Measurements from ENCODE around the gene BMP8A.

The BMP8A gene

DNA sequence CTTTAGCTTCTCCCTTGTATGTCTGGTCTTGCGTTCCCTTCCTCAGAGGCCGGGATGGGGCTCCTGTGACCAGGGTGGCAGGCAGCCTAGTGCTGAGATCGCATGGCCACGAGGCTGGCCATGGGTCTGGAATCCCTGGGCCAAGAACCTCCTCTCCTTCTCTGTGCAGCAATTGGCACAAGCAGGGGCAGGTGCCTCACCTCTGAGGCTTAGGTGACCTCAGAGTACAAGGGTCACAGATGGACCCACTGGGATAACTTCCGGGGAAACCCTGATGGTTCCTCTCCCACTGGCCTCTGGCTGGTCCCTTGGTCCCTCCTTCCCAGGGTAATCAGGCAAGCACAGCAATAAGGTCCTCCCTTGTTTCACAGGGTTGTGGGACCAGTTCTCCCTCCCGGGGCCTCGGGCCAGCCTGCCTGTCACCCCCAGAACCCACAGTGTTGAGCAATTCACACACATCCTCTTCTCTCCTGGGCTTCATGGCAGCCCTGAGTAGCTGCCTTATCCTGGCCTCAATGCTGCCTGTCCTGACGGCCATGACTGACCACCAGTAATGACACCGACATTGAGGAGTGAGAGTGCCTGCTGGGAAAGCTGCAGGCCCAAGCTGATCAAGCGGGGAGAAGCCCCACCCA is 38.6 kb downstream of the BMP8A start:
- DNase-seq, result no peak

DNA sequence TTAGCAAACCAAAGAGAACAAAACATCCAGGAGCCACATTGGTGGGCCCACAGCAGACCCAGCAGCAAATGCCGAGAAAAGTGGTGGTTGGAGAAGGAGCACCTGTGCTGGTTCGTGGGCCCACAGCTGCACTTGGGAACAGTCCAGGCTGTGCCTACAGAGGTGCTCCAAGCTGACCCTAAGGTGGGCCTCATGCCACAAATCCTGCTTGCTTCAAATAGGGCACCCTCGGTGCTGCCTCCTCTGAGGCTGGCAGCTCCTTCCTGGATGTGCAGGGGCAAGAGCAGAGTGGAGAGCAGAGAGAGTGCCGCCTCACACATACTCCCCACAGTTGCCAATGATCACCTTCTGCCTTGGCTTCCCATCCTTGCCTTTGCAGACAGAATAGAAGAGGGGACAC is 40.1 kb downstream of the BMP8A start:
- DNase-seq, result no peak

DNA sequence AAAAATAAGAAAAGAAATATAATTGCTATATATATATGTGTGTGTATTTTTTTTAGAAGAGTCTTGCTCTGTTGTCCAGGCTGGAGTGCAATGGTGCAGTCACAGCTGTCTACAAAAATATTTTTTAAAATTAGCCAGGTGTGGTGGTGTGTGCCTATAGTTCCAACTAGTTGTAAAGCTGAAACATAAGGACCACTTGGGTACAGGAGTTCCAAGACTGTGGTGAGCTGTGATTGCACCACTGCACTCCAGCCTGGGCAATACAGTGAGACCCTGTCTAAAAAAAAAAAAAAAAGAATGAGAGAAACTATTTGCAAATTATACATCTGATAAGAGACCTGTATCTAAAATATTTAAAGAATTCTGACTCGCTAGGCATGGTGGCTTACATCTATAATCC is 42.0 kb downstream of the BMP8A start:
- no peak for DNase-seq

DNA sequence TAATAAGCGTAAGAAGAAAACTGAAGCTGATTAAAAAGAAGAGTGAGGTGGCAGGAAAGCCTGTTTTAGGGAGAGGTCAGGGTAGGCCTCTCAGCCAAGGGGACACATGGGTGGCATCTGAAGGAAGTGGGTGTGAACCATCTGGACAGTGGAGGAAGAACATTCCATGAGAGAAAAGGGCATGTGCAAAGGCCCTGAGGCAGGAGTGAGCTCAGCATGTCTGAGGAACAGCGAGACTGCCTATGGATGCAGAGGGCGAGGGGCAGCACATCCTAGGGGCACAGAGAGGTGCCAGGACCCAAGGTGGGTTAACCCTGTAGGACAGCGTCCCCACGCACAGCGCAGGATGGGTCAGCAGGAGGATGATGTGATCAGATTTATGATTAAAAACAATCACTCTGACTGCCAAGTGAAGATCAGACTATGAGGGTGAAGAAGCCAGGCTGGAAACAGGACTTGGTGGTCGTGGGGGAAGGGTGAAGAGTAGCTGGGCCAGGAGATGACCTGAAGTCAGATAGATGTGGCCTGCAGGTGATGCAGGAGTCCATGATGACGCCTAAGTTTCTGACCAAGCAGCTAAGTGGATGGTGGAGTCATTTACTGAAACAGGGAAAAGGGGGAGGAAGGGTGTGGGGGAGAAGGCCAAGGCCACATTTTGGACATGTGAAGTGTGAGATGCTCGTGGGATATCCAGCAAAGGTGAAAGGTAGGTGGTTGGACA is 47.3 kb downstream of the BMP8A start:
- no peak for DNase-seq

DNA sequence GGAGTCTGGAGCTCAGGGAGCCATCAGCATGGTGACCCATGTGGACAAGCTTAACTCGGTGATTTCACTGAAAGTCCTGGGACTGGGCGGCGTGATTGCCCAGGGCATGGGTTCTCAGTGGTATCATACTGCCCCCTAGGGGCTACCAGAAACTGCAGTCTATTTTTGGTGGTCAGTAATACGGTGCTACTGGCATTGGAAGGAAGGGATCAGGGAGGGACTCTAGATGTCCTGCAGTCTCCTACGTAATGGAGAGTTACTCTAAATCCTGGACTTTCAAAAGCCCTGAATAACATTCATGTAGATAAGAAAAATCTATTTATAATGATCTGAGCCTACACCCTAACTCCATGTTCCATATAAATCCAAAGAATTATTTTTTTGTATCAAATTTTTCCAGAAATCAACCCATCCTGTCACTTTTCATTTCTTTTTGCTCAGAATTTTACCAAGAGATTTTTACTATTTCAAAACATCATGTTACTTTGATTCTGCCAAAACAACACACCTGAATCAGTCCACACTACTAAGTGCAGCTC is 47.9 kb downstream of the BMP8A start:
- DNase-seq, result peak; percentile 53

DNA sequence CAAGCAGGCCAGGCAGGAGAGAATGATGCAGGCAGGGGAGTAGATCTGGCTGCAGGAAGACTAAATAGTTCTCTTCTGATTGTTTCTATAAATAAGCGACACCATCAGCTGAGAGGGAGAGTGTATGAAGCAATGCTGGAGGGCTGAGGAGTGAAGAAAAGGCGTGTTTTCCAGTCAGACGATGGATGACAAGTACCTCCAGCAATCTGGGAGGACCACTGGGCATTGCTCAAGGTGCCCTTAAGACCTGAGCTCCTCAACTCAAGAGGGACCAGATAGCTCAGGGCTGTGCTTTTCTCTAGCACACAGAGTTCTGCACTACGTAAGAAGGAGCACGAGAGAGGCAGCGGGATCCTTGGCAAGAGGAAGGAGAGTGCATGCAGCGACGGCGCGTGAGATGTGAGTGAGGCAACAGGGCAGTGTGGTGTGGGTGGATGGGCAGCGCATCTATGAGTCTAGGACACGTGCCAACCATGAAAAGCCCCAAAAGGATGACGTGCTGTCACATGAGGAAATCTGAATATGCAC is 49.1 kb downstream of the BMP8A start:
- peak; percentile 79 for DNase-seq

DNA sequence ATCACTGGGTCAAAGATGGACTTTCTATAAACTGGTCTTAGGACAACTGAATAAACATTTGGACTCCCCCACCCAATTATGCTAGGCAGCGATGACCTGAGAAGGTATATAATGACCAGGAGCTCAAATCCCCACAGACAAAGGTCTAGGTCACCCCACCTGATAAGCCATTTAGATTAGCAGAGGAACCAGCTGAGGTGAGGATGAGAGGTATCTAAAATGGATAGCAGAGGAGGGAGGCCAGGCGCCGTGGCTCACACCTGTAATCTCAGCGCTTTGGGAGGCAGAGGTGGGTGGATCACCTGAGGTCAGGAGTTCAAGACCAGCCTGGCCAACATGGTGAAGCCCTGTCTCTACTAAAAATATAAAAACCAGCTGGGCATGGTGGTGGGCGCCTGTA is 51.5 kb downstream of the BMP8A start:
- no peak for DNase-seq

DNA sequence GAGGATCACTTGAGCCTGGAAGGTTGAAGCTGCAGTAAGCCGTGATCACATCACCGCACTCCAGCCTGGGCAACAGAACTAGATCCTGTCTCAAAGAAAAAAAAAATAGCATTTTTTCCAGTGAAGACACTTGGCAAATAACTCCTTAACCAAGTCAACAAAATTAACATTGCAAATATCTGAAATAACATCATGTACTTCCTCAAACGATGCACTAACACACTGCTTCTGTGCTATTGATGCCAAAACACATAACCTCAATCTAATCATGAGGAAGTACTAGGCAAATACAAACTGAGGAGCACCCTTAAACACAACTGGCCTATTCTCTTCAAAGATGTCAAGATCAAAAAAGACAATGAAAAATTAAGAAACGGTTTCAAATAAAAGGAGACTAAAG is 52.9 kb downstream of the BMP8A start:
- no peak for DNase-seq

DNA sequence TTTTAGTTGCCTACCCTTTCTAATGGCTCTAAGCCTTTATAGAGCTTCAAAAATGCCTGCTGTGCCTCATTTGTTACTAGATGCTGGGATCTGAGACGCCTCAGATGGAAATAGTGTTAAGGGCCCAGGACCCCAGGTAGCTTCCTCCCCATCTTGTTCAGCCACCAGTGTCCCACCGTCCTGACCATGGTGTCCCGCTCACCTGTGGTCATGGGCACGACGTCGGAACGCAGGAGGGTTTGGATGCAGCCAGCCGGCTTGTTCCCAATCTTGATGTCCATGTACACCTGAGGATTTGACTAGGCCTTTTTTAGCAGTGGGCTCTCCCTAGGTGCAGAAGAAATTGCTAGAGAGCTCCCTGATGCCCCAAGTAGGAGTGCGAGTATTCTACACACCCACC is 54.1 kb downstream of the BMP8A start:
- DNase-seq, result no peak

DNA sequence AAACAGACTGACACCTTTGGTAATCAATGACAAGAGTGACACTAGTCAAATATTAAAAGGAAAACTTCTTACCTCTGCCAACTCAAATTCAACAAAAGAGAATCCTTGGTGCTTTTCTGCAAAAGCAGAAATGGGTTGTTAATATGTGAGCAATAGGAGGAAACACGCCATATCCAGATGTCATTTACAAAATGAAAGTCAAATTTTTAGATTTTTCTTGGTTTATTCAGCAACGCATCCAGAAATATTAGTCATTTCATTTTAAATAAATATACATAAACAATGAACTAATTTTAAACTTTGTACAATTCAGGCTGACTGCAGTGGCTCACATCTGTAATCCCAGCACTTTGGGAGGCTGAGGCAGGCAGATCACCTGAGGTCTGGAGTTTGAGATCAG is 62.8 kb downstream of the BMP8A start:
- DNase-seq, result no peak

DNA sequence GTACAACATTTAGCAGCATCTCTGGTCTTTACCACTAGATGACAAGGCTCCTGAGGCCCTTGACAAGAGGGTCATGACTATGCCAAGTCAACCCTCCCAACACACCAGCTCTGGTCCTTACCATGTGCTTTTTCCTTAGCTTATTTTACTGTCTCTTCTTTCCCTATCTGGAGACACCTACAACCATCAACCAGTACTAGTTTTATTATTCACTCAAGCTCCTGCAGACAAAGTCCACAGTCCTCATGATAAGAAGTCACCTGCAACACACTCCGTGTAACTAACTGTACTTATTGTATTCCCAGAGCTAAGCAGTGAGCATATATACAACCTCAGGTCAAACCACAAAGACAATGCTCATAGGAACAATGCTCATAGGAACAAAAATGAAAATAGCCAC is 69.8 kb downstream of the BMP8A start:
- no peak for DNase-seq

DNA sequence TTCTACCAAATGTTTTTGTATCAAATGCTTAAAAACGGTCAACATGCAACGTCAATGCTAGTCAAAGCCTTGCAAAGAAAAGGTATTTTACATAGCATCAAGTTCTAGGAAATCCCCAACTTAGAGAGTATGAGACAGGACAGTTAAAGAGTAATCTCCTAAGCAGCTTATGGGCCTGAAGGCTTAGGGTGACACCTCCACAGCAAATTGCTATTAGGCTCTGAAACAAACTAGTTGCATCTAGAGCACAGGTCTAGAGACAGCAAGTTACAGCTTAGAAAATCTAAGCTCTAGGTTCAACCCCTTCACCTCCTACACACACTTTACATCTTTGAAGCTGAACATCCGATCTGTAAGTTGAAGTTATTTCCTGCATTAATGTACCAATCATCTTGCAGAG is 71.5 kb downstream of the BMP8A start:
- DNase-seq, result no peak

DNA sequence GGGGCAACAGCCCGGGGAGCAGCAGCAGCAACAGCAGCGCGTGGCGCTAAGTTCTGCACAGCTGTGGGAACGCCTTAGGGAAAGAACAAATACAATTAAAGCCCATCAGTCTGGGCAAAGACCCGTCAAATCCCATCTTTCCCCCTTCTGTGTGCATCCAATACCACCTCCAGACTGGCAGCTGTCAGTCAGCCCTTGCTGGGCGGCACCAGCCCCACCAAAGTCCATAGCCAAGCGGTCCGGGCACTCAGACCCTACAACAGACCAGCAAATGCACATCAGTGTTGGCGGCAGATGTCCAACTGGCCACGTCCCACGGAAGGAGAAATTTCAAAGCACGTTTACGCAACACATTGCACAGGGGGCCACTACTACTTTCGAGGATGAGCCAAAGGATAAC is 72.2 kb downstream of the BMP8A start:
- DNase-seq, result no peak

DNA sequence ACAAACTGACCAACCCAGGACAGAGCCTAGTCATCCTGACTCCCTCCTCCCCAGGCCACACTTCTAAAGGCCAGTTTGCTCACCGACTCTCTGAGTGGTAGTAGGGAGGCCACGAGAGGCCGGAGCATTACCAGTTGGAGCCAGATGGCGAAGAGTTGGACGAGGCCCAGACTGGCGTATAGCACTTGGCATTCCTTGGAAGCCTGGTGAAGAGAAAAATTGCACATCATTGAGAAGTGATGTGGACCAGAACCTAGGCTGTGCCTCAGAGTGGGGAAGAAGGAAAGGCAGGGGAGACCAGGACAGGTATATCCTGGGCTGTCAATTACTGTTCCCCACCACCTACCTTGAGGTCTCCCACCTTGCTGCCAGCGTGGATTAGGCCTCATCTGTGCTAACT is 72.9 kb downstream of the BMP8A start:
- DNase-seq, result no peak

DNA sequence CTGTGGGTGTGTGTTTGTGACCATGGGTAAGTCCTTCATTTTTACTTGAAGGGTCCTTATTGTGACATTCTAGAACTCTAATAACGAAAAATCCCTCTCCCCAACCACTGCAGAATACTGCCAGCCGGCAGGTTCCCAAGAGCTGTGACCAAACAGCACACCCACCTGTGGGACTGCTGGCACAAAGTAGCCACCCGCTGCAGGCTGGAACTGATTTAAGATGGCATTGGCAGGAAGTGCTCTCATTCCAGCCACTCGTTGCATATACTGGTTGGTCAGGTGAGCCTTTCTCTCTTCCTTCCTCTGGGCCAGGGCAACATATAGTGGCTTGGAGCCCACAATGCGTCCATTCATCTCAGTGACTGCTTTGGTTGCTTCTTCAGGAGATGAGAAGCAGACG is 73.5 kb downstream of the BMP8A start:
- DNase-seq, result no peak

DNA sequence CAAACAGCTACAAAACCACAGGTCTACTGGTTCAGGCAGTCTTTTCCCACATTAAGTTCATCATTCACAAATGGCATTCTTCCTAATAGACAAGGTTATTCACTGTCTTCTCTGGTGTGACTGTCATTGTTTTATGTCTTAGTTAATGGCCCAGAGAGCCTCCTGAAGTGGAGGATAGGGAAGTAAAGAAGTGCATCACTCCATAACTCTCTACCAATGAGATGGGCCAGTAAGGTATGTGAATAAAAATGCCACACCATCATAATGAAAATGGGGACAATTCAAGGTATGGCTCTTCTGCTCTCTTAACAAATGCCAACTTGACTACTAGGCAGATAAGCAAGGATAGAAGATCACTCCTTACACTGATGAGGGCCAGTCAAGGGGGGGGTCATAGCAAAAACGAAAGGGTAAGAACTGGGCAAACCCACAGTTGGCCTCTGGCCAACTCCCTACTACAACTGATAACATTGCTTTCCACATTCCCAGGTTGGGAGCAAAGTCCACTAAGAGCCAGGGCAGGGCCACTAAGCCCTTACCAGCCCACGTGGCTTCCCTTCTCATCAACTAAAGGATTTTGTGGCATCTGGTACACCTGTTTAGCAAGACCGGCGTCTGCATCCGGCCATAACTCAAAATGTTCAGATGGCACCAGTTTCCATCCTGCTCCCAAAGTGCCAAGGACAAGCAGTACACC is 75.2 kb downstream of the BMP8A start:
- no peak for DNase-seq

DNA sequence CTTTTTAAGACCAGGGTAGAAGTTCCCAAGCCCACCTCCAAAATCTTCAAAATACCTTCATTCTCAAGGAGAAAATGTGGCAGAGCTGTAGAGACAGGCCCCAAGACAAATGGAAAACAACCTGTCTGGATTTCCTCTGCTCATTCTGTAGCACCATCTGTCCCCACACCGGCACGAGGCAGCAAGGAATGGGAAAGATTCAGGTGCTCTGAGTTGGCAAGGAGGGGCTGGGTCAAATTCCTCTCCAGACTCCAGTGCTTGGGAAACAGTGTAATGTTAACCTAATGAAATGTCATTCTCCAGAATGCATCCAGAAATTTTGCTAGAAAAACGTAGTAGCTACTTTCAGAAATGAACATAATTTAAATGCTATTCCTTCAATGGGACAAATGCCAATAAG is 75.9 kb downstream of the BMP8A start:
- DNase-seq, result no peak

DNA sequence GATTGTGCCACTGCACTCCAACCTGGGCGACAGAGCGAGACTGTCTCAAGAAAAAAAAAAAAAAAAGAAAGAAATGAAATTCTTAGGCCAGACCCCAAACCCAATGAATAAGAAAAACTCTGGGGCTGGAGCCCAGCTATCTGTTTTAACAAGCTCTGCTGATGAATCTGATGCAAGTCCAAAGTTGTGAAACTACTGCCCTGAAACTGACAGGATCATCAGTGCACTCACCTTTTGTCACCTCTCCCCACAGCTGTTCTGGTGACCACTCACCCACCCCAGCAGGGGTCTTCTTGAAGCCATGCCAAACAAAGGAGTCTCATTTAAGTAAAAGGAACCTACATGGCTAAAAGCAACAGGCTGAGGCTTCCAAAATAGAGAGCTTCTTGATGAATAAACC is 76.8 kb downstream of the BMP8A start:
- DNase-seq, result no peak

DNA sequence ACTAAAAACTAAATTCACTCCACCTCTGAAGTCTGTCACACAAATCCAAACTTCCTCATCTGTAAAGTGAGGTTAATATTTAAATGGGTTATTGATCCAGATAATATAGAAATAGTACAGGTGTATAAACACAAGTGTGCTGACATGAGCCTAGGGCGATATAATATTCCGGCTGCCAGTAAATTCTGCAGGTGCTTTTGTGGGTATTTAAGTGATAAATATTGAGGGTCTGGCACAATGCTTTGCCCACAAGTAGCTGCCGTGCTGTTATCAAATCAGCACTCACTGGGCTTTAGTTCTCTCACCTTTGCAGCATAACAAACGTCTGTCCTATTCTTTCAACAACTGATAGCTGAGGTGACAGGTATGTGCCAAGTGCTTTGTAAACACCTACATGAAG is 77.6 kb downstream of the BMP8A start:
- DNase-seq, result no peak

DNA sequence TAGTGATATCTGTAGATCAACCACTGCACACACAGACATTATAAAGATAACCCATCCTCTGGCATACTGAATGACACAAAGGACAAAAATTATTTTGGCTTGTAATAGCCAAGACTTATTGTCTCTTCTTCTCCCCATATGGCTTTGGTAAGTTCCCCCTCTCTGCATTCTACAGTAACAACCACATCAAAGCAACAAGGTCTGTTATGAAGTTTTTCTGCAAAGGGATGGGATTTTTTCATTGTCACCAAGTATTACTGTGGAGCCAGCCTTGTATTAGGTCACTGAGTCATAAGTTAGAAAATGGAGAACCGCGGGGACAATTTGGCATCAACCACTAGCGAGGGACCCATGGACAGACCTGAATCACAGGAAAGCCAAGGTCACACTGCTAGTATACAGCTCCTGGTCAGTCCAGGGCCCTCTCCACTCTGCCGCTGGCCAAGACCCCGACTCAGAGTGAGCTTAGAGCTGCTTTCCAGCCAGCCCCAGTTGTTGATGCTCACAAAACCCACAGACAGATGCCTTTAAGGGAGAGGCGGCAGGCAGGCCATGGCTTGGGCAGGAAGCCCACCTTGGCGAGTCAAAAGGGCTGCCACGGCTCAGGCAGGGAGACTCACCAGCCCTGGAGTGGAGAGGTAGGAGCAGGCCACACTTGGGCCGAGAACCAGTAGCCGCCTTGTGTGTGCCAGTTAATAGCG is 79.2 kb downstream of the BMP8A start:
- DNase-seq, result no peak

DNA sequence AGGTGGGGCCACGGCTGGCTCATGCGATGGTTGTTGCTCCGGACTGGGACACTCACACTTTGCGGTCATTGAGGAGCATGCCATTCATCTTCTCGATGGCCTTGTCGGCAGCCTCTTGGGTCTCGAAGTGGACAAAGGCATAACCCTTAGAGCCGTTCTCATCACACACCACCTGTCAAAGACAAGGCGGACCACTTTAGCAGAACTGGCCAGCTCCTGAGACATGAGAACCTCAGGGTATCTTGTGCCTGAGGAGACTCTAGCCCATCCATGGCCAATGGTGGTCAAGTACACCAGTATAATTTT is 79.7 kb downstream of the BMP8A start:
- DNase-seq, result no peak

DNA sequence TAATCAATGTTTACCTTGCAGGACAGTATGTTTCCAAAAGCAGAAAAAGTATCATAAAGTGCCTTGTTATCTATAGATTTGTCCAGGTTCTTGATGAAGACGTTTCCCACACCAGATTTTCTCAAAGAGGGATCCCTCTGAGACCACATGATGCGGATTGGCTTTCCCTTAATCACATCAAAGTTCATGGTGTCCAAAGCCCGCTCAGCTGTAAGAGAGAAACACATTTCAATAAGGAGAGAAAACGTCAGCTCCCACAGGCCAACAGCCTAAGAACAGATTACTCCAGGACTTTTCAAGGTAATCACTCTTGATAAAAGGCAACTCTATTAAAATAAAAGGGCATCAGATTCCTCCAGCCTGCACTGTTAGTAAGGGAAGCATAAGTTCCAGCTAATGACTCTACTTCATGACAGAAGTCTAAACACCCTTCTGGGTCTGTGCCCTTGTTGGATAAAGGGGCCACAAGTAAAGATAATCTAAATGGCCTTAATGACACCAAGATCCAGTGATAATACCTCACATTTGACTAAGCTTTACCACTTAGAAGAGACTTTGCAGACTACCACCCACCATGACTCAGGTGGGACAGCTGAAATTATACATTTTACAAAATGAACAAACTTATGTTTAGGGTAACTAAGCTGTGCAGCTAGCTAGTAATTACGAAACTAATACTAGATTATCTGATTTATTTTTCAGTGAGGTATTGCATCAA is 81.1 kb downstream of the BMP8A start:
- no peak for DNase-seq

DNA sequence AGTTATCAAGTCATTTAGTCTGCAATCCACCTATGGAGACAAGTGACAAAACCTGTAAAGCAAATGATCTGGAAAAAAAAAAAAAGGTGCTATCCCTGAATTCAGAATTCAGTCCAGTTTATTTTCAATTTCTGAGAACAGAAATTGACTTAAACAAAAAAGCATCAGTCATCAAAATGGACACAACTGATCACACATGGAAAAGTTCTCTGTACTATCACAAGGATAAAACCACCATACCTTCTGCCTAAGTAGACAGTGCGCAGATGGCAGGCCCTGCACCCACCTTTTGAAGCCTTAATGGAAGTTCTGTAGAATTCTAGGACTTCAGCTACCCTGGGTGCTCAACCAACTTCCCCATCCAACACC is 81.6 kb downstream of the BMP8A start:
- DNase-seq, result no peak

All from CD4-positive, alpha-beta T cell treated with Interferon gamma for 1 hour (primary cell).